ENCODE results near the gene TP73. TPM values are rescaled to one million over a fixed set of nuclear protein-coding genes. Genes with fewer than 3 reads are reported as not detected.

The TP73 gene
- polyA plus RNA-seq, 1 experiment = not detected

- TF ChIP-seq, protein P1, sequence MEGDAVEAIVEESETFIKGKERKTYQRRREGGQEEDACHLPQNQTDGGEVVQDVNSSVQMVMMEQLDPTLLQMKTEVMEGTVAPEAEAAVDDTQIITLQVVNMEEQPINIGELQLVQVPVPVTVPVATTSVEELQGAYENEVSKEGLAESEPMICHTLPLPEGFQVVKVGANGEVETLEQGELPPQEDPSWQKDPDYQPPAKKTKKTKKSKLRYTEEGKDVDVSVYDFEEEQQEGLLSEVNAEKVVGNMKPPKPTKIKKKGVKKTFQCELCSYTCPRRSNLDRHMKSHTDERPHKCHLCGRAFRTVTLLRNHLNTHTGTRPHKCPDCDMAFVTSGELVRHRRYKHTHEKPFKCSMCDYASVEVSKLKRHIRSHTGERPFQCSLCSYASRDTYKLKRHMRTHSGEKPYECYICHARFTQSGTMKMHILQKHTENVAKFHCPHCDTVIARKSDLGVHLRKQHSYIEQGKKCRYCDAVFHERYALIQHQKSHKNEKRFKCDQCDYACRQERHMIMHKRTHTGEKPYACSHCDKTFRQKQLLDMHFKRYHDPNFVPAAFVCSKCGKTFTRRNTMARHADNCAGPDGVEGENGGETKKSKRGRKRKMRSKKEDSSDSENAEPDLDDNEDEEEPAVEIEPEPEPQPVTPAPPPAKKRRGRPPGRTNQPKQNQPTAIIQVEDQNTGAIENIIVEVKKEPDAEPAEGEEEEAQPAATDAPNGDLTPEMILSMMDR (IDR thresholded peaks at IDR 0.05; ENCODE audit: low read depth, low read length) = no peak
- DNase-seq (ENCODE audit: low read depth, low spot score) = no peak
- POLR2A ChIA-PET = interaction anchor here (0.7 kb wide), 1 partner anchor 53 kb away, joined by 3 read pairs; no protein-coding TSS in a partner anchor
- CTCF ChIA-PET = no interaction called here
- peaks cover 14% of the 10 kb centered on the region for H3K27me3 ChIP-seq (ENCODE audit: control insufficient read depth, insufficient read depth, low read length)
- no peaks in the 10 kb centered on the region; the same call in 1 of the 2 replicates for H3K9me3 ChIP-seq (ENCODE audit: control insufficient read depth, insufficient read depth, low read length)
- no peak overlapping the region for H3K4me3 ChIP-seq (ENCODE audit: low read depth, low read length)
- no peak overlapping the region for H3K27ac ChIP-seq (ENCODE audit: low read depth, low read length)
These were observed 28.3 kb downstream of the TP73 start for GRCh38 chr1:3680488-3681230.

GRCh38 chr1:3681231-3681897 is 29.0 kb downstream of the TP73 start:
- POLR2A ChIA-PET = interaction anchor here (0.7 kb wide), 1 partner anchor 53 kb away, joined by 3 read pairs; no protein-coding TSS in a partner anchor

DNA sequence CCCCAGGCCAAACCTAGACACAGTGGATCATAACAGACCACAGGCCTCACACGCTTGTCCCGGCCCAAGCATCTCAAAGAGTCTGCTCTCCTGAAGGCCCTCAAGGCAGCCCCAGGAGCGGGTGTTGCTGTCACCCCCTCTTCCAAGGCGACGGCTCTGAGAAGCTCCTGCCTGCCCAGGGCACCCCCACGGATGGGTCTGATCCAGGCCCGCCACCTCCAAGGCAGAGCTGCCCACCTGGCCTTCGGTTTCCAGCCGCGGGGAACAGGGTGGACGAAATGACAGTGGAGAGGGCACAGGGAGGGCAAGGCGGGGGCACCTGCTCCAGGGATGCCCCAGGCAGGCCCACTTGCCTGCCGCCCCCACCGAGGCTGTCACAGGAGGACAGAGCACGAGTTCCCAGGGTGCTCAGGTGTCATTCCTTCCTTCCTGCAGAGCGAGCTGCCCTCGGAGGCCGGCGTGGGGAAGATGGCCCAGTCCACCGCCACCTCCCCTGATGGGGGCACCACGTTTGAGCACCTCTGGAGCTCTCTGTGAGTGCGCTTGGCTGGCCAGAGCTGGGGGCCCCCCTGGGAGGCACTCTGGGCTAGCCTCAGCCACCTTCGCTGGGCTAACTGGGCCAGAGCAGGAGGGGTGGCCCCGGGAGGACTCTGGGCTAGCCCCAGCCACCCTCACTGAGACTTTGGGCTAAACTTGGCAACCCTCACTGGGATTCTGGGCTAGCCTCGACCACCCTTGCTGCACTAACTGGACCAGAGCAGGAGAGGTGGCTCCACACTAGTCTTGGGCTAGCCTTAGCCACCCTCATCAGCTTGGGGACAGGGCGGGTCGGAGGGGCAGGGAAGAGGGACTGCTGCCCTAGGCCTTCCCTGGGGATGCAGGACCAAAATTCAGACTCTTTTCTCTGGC is 29.8 kb downstream of the TP73 start:
- Histone ChIP-seq H3K27ac (ENCODE audit: low read depth, low read length) (no peak overlapping the region), H3K27me3 (ENCODE audit: control insufficient read depth, insufficient read depth, low read length) (peaks cover 17% of the 10 kb centered on the region), H3K4me3 (ENCODE audit: low read depth, low read length) (no peak overlapping the region), H3K9me3 (ENCODE audit: control insufficient read depth, insufficient read depth, low read length) (no peaks in the 10 kb centered on the region; the same call in 1 of the 2 replicates)
- DNase-seq (ENCODE audit: low read depth, low spot score) = no peak
- CTCF ChIA-PET = no interaction called here
- TF ChIP-seq, protein P1 (IDR thresholded peaks at IDR 0.05; ENCODE audit: low read depth, low read length) = no peak
- POLR2A ChIA-PET = no interaction called here

More at GRCh38 chr1:3681231-3681897, 29.0 kb downstream of the TP73 start:
- H3K9me3 ChIP-seq (ENCODE audit: control insufficient read depth, insufficient read depth, low read length) = no peaks in the 10 kb centered on the region; the same call in 1 of the 2 replicates
- CTCF ChIA-PET = no interaction called here
- DNase-seq (ENCODE audit: low read depth, low spot score) = no peak
- TF ChIP-seq, protein P1 (IDR thresholded peaks at IDR 0.05; ENCODE audit: low read depth, low read length) = no peak
- peaks cover 15% of the 10 kb centered on the region for H3K27me3 ChIP-seq (ENCODE audit: control insufficient read depth, insufficient read depth, low read length)
- H3K4me3 ChIP-seq (ENCODE audit: low read depth, low read length) = no peak overlapping the region
- no peak overlapping the region for H3K27ac ChIP-seq (ENCODE audit: low read depth, low read length)

DNA sequence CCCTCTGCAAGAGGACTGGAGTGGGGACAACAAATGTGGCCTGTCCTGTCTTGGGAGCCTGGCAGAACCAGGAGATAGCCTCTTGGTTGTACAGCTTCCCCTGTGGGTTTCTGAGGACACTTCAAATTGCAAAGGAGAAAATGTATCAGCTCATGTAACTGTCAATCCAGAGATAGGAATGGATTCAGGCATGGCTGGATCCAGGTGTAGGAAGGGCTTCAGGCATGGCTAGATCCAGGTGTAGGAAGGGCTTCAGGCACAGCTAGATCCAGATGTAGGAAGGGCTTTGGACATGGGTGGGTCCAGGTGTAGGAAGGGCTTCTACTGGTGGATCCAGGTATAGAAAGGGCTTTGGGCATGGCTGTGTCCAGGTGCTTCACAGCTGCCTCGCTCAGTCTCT is 30.9 kb downstream of the TP73 start:
- CTCF ChIA-PET = no interaction called here
- POLR2A ChIA-PET = no interaction called here
- Histone ChIP-seq H3K27me3 (ENCODE audit: control insufficient read depth, insufficient read depth, low read length) (peaks cover 19% of the 10 kb centered on the region), H3K9me3 (ENCODE audit: control insufficient read depth, insufficient read depth, low read length) (no peaks in the 10 kb centered on the region; the same call in 1 of the 2 replicates), H3K27ac (ENCODE audit: low read depth, low read length) (no peak overlapping the region), H3K4me3 (ENCODE audit: low read depth, low read length) (no peak overlapping the region)
- DNase-seq (ENCODE audit: low read depth, low spot score) = no peak
- TF ChIP-seq, protein P1 (IDR thresholded peaks at IDR 0.05; ENCODE audit: low read depth, low read length) = no peak
